BJ (cell line): ENCODE data around the gene TJAP1. TPM values are rescaled to one million over a fixed set of nuclear protein-coding genes. Genes with fewer than 3 reads are reported as not detected.

Experiments
- CTCF ChIA-PET: fragments of 350-600 bp; formaldehyde crosslinking; extraction: SDS; loops from one replicate; lab custom pipeline; 2021; ENCODE audit warnings: antibody characterized with exemption, inconsistent platforms; lab: Yijun Ruan, JAX
- POLR2A ChIA-PET: fragments of 300-600 bp; sonication (Branson Sonifier 250); formaldehyde crosslinking; extraction: SDS; loops from one replicate; lab custom pipeline; 2021; ENCODE audit warnings: antibody characterized with exemption; lab: Charles Lee
- DNase-seq: peaks from one replicate; pipeline ENCODE4 v3.0.0-alpha.2; 2011; ENCODE audit warnings: low read depth
- H3K27me3 ChIP-seq: 2 replicates; pipeline ENCODE4 v1.6.0; 2011; ENCODE audit warnings: low read length; ENCODE audit not compliant: control insufficient read depth, insufficient read depth
- H3K36me3 ChIP-seq: 2 replicates; pipeline ENCODE4 v1.5.1; 2011; ENCODE audit warnings: low read length; ENCODE audit not compliant: control insufficient read depth, insufficient read depth
- H3K4me3 ChIP-seq: 2 replicates; pipeline ENCODE4 v1.5.1; 2011; ENCODE audit warnings: low read depth, mild to moderate bottlenecking, control low read depth, low read length
- CTCF ChIP-seq: IDR thresholded peaks from 2 replicates; pipeline ENCODE4 v1.5.1; 2011; ENCODE audit warnings: low read depth, mild to moderate bottlenecking, control low read depth, inconsistent platforms, low read length, moderate library complexity; ENCODE audit not compliant: insufficient read depth
- polyA plus RNA-seq: library from polyadenylated mRNA; depleted of rRNA; stranded (reverse); fragments of >200 nt; gene quantifications from 2 replicates; pipeline ENCODE4 v1.2.3, GENCODE V29; 2011

TJAP1 gene
- polyA plus RNA-seq, 1 experiment = 29.0 TPM

- CTCF ChIA-PET = interaction anchor here (1.1 to 12.0 kb wide), 2 partner anchors 16 to 47 kb away, joined by 3 to 134 read pairs; partner anchors contain the start of genes DLK2, POLR1C and YIPF3
- no peak for DNase-seq
- no peaks in the 10 kb centered on the region for H3K27me3 ChIP-seq
- H3K4me3 ChIP-seq = no peak overlapping the region
- TF ChIP-seq CTCF = no peak
- POLR2A ChIA-PET = no interaction called here
- peaks cover 43% of the 10 kb centered on the region for H3K36me3 ChIP-seq
Measured at GRCh38 chr6:43500921-43501320, 23.6 kb downstream of the TJAP1 start.

GRCh38 chr6:43502666-43503065 is 25.3 kb downstream of the TJAP1 start:
- Histone ChIP-seq H3K4me3 (no peak overlapping the region), H3K36me3 (peaks cover 43% of the 10 kb centered on the region), H3K27me3 (no peaks in the 10 kb centered on the region)
- ChIA-PET POLR2A (no interaction called here), CTCF (interaction anchor here (0.5 to 12.0 kb wide), 5 partner anchors 9 to 239 kb away, joined by 3 to 136 read pairs (median 4); partner anchors contain the start of gene DLK2)
- no peak for DNase-seq
- TF ChIP-seq CTCF = no peak

- no peak overlapping the region for H3K4me3 ChIP-seq
- no peak for TF ChIP-seq CTCF
- H3K27me3 ChIP-seq = no peaks in the 10 kb centered on the region
- H3K36me3 ChIP-seq = peaks cover 43% of the 10 kb centered on the region
- ChIA-PET POLR2A (no interaction called here), CTCF (interaction anchor here (1.0 to 12.0 kb wide), 3 partner anchors 10 to 49 kb away, joined by 3 to 136 read pairs (median 134); partner anchors contain the start of gene DLK2)
- no peak for DNase-seq
Measured at GRCh38 chr6:43503443-43503842, 26.1 kb downstream of the TJAP1 start.

- no peaks in the 10 kb centered on the region for H3K27me3 ChIP-seq
- DNase-seq = no peak
- H3K36me3 ChIP-seq = peaks cover 35% of the 10 kb centered on the region
- ChIA-PET POLR2A (no interaction called here), CTCF (interaction anchor here (1.4 to 12.0 kb wide), 11 partner anchors 11 to 242 kb away, joined by 4 to 136 read pairs (median 16); partner anchors contain the start of genes DLK2, POLR1C, YIPF3 and ZNF318)
- no peak for TF ChIP-seq CTCF
- H3K4me3 ChIP-seq = no peak overlapping the region
Measured at GRCh38 chr6:43504756-43505593, 27.6 kb downstream of the TJAP1 start.

- DNase-seq = no peak
- no peak for TF ChIP-seq CTCF
- Histone ChIP-seq H3K4me3 (no peak overlapping the region), H3K36me3 (peaks cover 29% of the 10 kb centered on the region), H3K27me3 (no peaks in the 10 kb centered on the region)
- ChIA-PET CTCF (interaction anchor here (0.9 to 12.0 kb wide), 21 partner anchors 11 to 243 kb away, joined by 3 to 136 read pairs (median 6); partner anchors contain the start of genes DLK2, POLR1C, YIPF3 and ZNF318), POLR2A (no interaction called here)
Measured at GRCh38 chr6:43505718-43506117, 28.3 kb downstream of the TJAP1 start.
